ENCODE results near the gene PBX4.

DNA sequence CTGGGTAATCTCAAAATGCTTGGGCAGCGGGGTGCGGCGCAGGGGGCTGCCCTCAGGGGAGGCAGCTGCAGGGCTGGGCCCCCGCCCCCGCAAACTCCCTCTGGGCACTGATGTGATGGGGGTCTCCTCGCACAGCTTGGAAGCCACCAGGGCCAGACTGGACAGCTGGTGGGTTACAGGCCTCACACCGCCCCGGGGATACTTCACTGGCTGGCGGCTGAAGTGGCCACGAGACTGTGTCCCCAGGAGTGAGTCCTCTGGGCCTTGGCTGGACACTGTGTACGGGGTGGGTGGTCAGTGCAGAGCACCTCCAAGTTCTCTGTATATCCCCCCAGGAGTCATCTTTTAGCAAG is 11.6 kb upstream of the PBX4 start:
- TF ChIP-seq JUN (IDR thresholded peaks at IDR 0.05; ENCODE audit: low read depth, low read length) = no peak
- no peak for TF ChIP-seq RFX5 (IDR thresholded peaks at IDR 0.05; ENCODE audit: borderline replicate concordance, low read depth, low read length)
- TF ChIP-seq CTCF (IDR thresholded peaks at IDR 0.05; ENCODE audit: control extremely low read depth in 1 of 3, insufficient read depth in 1 of 3, low read depth in 1 of 3, low read length in 3 of 3) = no peak
- no peak for TF ChIP-seq ZNF274 (IDR thresholded peaks at IDR 0.05; ENCODE audit: borderline replicate concordance, extremely low read depth, low read length)
- TF ChIP-seq POLR2A (IDR thresholded peaks at IDR 0.05; ENCODE audit: control extremely low read depth in 1 of 2, low read depth in 2 of 2, low read length in 2 of 2) = no peak
- TF ChIP-seq JUND (IDR thresholded peaks at IDR 0.05; ENCODE audit: low read length) = no peak
- TF ChIP-seq EP300 (IDR thresholded peaks at IDR 0.05; ENCODE audit: borderline replicate concordance in 1 of 2, low read depth in 2 of 2, low read length in 2 of 2) = no peak
- no peak for TF ChIP-seq POU5F1 (IDR thresholded peaks at IDR 0.05; ENCODE audit: low read depth, low read length)
